IMR-90 (cell line): ENCODE measurements around the gene SNX22. TPM values are rescaled to one million over a fixed set of nuclear protein-coding genes. Genes with fewer than 3 reads are reported as not detected.

Experiments
- ATAC-seq: fragments of 200-7000 bp; cut with Tn5 transposase; 2 replicates; pipeline ENCODE4 v1.9.1; 2020; ENCODE audit warnings: low read depth, mild to moderate bottlenecking, moderate library complexity
- BruUV-seq: library from RNA; stranded (reverse); fragments of 400-500 nt; replicated peaks from 2 replicates; lab custom pipeline; 2021; lab: Mats Ljungman, UMichigan
- CTCF ChIA-PET: fragments of 300-600 bp; formaldehyde crosslinking; extraction: SDS; loops from one replicate; lab custom pipeline; 2021; ENCODE audit warnings: antibody characterized with exemption; lab: Yijun Ruan, JAX
- POLR2A ChIA-PET: fragments of 300-600 bp; sonication (Branson Sonifier 250); formaldehyde crosslinking; loops from one replicate; lab custom pipeline; 2022; ENCODE audit warnings: antibody characterized with exemption; ENCODE audit not compliant: unreplicated experiment; lab: Charles Lee
- DNase-seq: peaks from one replicate; pipeline ENCODE4 v3.0.0; 2013
- H2AFZ ChIP-seq: replicated peaks from 2 replicates; pipeline ENCODE3; 2013; ENCODE audit warnings: low read length, mild to moderate bottlenecking; ENCODE audit not compliant: poor library complexity
- H2AK5ac ChIP-seq: 2 replicates; pipeline ENCODE4 v1.6.1; 2013; ENCODE audit warnings: low read depth, low read length, inconsistent platforms
- H2AK9ac ChIP-seq: replicated peaks from 2 replicates; pipeline ENCODE3; 2013; ENCODE audit warnings: mild to moderate bottlenecking, low read depth, low read length, moderate library complexity; ENCODE audit not compliant: poor library complexity
- H2BK120ac ChIP-seq: 2 replicates; pipeline ENCODE4 v1.6.1; 2013; ENCODE audit warnings: low read depth, low read length, inconsistent platforms
- H2BK15ac ChIP-seq: 3 replicates; pipeline ENCODE4 v1.6.1; 2013; ENCODE audit warnings: low read depth, low read length, inconsistent platforms
- H2BK20ac ChIP-seq: 2 replicates; pipeline ENCODE4 v1.6.1; 2013; ENCODE audit warnings: low read depth, mild to moderate bottlenecking, inconsistent platforms, low read length, moderate library complexity
- H2BK5ac ChIP-seq: 2 replicates; pipeline ENCODE4 v1.6.1; 2013; ENCODE audit warnings: mild to moderate bottlenecking, low read depth, low read length, inconsistent platforms; ENCODE audit not compliant: poor library complexity, severe bottlenecking
- H3K14ac ChIP-seq: replicated peaks from 2 replicates; pipeline ENCODE4 v1.6.1; 2013; ENCODE audit warnings: low read depth, low read length, inconsistent platforms
- H3K18ac ChIP-seq: 2 replicates; pipeline ENCODE4 v1.6.1; 2013; ENCODE audit warnings: low read depth, low read length, control low read depth
- H3K23ac ChIP-seq: 2 replicates; pipeline ENCODE4 v1.6.1; 2013; ENCODE audit warnings: low read depth, low read length, inconsistent platforms
- H3K27ac ChIP-seq: 2 replicates; pipeline ENCODE4 v1.5.1; 2013; ENCODE audit warnings: mild to moderate bottlenecking, control low read depth, low read length; ENCODE audit not compliant: insufficient read depth
- H3K27me3 ChIP-seq: 2 replicates; pipeline ENCODE4 v1.6.1; 2013; ENCODE audit warnings: low read length; ENCODE audit not compliant: control insufficient read depth, insufficient read depth
- H3K36me3 ChIP-seq: 2 replicates; pipeline ENCODE4 v1.6.1; 2013; ENCODE audit warnings: low read length, mixed read lengths; ENCODE audit not compliant: control insufficient read depth, insufficient read depth
- H3K4ac ChIP-seq: 2 replicates; pipeline ENCODE4 v1.6.1; 2013; ENCODE audit warnings: low read depth, low read length, inconsistent platforms
- H3K4me1 ChIP-seq: 2 replicates; pipeline ENCODE4 v1.6.1; 2013; ENCODE audit warnings: low read length, mixed read lengths; ENCODE audit not compliant: control insufficient read depth, insufficient read depth
- H3K4me2 ChIP-seq: 2 replicates; pipeline ENCODE4 v1.6.1; 2013; ENCODE audit warnings: low read depth, mild to moderate bottlenecking, control low read depth, low read length, moderate library complexity
- H3K4me3 ChIP-seq: 2 replicates; pipeline ENCODE4 v1.5.1; 2013; ENCODE audit warnings: low read depth, mild to moderate bottlenecking, control low read depth, low read length, moderate library complexity; ENCODE audit not compliant: insufficient read depth
- H3K56ac ChIP-seq: 2 replicates; pipeline ENCODE4 v1.6.1; 2013; ENCODE audit warnings: low read length, inconsistent platforms; ENCODE audit not compliant: insufficient read depth; ENCODE audit errors: extremely low read depth
- H3K79me1 ChIP-seq, 2 experiments: 2 replicates each; pipeline ENCODE4 v1.6.1; 2013; ENCODE audit warnings: low read length in 2 of 2, inconsistent platforms in 1 of 2, low read depth in 1 of 2
- H3K9ac ChIP-seq: 2 replicates; pipeline ENCODE4 v1.6.1; 2013; ENCODE audit warnings: low read depth, low read length, control low read depth
- H3K9me1 ChIP-seq: 2 replicates; pipeline ENCODE4 v1.6.1; 2013; ENCODE audit warnings: low read length, inconsistent platforms; ENCODE audit not compliant: insufficient read depth
- H3K9me3 ChIP-seq: 2 replicates; pipeline ENCODE4 v1.6.1; 2013; ENCODE audit warnings: low read length; ENCODE audit not compliant: control insufficient read depth, insufficient read depth
- H4K20me1 ChIP-seq: 2 replicates; pipeline ENCODE4 v1.6.1; 2013; ENCODE audit warnings: low read length, inconsistent platforms; ENCODE audit not compliant: insufficient read depth
- H4K5ac ChIP-seq: 2 replicates; pipeline ENCODE4 v1.6.1; 2013; ENCODE audit warnings: mild to moderate bottlenecking, low read depth, low read length, control low read depth
- H4K8ac ChIP-seq, 2 experiments: 2 replicates each; pipeline ENCODE4 v1.6.1; 2013; ENCODE audit warnings: low read depth in 2 of 2, low read length in 2 of 2, control low read depth in 1 of 2, inconsistent platforms in 1 of 2
- H4K91ac ChIP-seq: 2 replicates; pipeline ENCODE4 v1.6.1; 2013; ENCODE audit warnings: low read depth, low read length, inconsistent platforms; ENCODE audit not compliant: insufficient read depth
- BHLHE40 ChIP-seq: fragments of 150-350 bp; IDR thresholded peaks from 2 replicates; pipeline ENCODE4 v1.6.1; 2016; ENCODE audit warnings: mild to moderate bottlenecking, low read depth, low read length
- CEBPB ChIP-seq: IDR thresholded peaks from 2 replicates; pipeline ENCODE4 v1.6.1; 2012; ENCODE audit warnings: low read depth, low read length, improper control_type of control experiment
- CHD1 ChIP-seq: IDR thresholded peaks from 2 replicates; pipeline ENCODE4 v1.6.1; 2012; ENCODE audit warnings: low read depth, low read length, improper control_type of control experiment
- FOS ChIP-seq: fragments of 150-350 bp; IDR thresholded peaks from 2 replicates; pipeline ENCODE4 v1.6.1; 2016; ENCODE audit warnings: low read depth, low read length
- MAFK ChIP-seq: IDR thresholded peaks from 2 replicates; pipeline ENCODE4 v1.6.1; 2012; ENCODE audit warnings: low read depth, low read length, improper control_type of control experiment
- MAZ ChIP-seq: IDR thresholded peaks from 2 replicates; pipeline ENCODE4 v1.6.1; 2012; ENCODE audit warnings: low read depth, mild to moderate bottlenecking, low read length, improper control_type of control experiment, moderate library complexity, borderline replicate concordance
- MXI1 ChIP-seq: IDR thresholded peaks from 2 replicates; pipeline ENCODE4 v1.6.1; 2012; ENCODE audit warnings: low read depth, mild to moderate bottlenecking, low read length, moderate library complexity, borderline replicate concordance
- NFE2L2 ChIP-seq: fragments of 150-350 bp; IDR thresholded peaks from 2 replicates; pipeline ENCODE4 v1.6.1; 2016; ENCODE audit warnings: low read depth, mild to moderate bottlenecking, low read length
- POLR2A ChIP-seq: IDR thresholded peaks from 2 replicates; pipeline ENCODE4 v1.6.1; 2012; ENCODE audit warnings: mild to moderate bottlenecking, low read depth, low read length
- RAD21 ChIP-seq: IDR thresholded peaks from 2 replicates; pipeline ENCODE4 v1.6.1; 2012; ENCODE audit warnings: low read length, improper control_type of control experiment
- RCOR1 ChIP-seq: IDR thresholded peaks from 2 replicates; pipeline ENCODE4 v1.6.1; 2012; ENCODE audit warnings: mild to moderate bottlenecking, low read length, improper control_type of control experiment; ENCODE audit not compliant: insufficient replicate concordance
- RFX5 ChIP-seq: IDR thresholded peaks from 2 replicates; pipeline ENCODE4 v1.8.0; 2012; ENCODE audit warnings: low read depth, mild to moderate bottlenecking, low read length, moderate library complexity
- SMC3 ChIP-seq: fragments of 150-350 bp; IDR thresholded peaks from 2 replicates; pipeline ENCODE4 v1.6.1; 2016; ENCODE audit warnings: low read depth, mild to moderate bottlenecking, antibody characterized with exemption, low read length, moderate library complexity
- WGBS, 2 experiments: methylation state at CpG; one replicate each; pipeline versions ENCODE4 v1.1.5 to v1.1.7; 2013; ENCODE audit warnings: missing lambda C conversion rate in 2 of 2; ENCODE audit not compliant: insufficient read length in 1 of 2; ENCODE audit errors: extremely low coverage in 2 of 2; 5-methylcytosine and 5-hydroxymethylcytosine counted together
- dilution Hi-C: fragments of 300-500 bp; cut with HindIII; formaldehyde crosslinking; loops from one replicate; pipeline ENCODE4 v1.14.3; 2018; ENCODE audit warnings: low sequenced_read_pairs; ENCODE audit not compliant: unreplicated experiment
- in situ Hi-C: fragments of 300-500 bp; cut with MboI; formaldehyde crosslinking; loops from 3 replicates; pipeline ENCODE4 v1.14.3; 2019; ENCODE audit warnings: low sequenced_read_pairs, inconsistent platforms, mixed read lengths
- intact Hi-C: fragments of 100-400 bp; cut with micrococcal nuclease; formaldehyde crosslinking; loops from 2 replicates; pipeline ENCODE4 v1.10.0; 2022
- polyA plus RNA-seq, 3 experiments: library from polyadenylated mRNA; depleted of rRNA; stranded (reverse); fragments of >200 nt; gene quantifications; 2 replicates each; pipeline ENCODE4 v1.2.3, GENCODE V29; 2012; ENCODE audit warnings: low replicate concordance in 1 of 3
- total RNA-seq: library from RNA; depleted of rRNA; stranded (reverse); fragments of >200 nt; gene quantifications from 2 replicates; pipeline ENCODE4 v1.2.3, GENCODE V29; 2012
- TF ChIP-seq, protein P1 (sequence below): fragments of 150-350 bp; IDR thresholded peaks from 2 replicates; pipeline ENCODE4 v1.6.1; 2017; ENCODE audit warnings: mild to moderate bottlenecking, antibody characterized with exemption, low read length, low read depth
- TF ChIP-seq, protein P2 (sequence below): fragments of 150-350 bp; IDR thresholded peaks from 2 replicates; pipeline ENCODE4 v1.6.1; 2016; ENCODE audit warnings: low read depth, mild to moderate bottlenecking, low read length, moderate library complexity, borderline replicate concordance
- TF ChIP-seq, protein P3 (sequence below): conservative IDR thresholded peaks from 2 replicates; pipeline ENCODE4 v1.5.1; 2012; ENCODE audit warnings: mild to moderate bottlenecking, low read depth, low read length, improper control_type of control experiment

The SNX22 gene
- total and polyA plus RNA-seq, 2 of the 4 experiments (the other 2 are of a cell fraction), result 0.12 to 0.18 TPM

DNA sequence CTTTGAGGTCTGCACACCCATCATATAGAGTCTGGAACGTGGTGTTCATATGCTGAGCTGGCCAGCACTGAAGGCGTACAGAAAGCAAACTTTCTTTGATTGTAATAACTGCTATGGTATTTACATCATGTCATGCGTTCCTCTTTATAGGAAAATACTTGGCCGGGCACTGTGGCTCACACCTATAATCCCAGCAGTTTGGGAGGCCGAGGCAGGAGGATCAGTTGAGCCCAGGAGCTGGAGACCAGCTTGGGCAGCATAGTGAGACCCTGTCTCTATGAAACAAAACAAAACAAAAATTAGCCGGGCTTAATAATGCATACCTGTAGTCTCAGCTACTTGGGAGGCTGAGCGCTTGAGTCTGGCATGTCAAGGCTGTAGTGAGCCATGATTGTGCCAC, 3.4 kb upstream of the SNX22 start:
- no peak overlapping the region for H3K23ac ChIP-seq
- H3K27me3 ChIP-seq, result peaks cover 15% of the 10 kb centered on the region
- H4K20me1 ChIP-seq, result no peaks in the 10 kb centered on the region
- DNase-seq, result no peak
- H2BK120ac ChIP-seq, result no peak overlapping the region
- H3K36me3 ChIP-seq, result peaks cover 9% of the 10 kb centered on the region
- H2AK9ac ChIP-seq, result no peak overlapping the region
- no peak overlapping the region for H4K91ac ChIP-seq
- H2AFZ ChIP-seq, result no peak overlapping the region
- in situ Hi-C loops (no loop called here), intact Hi-C loops (loop anchor here (5.0 kb wide), 1 partner anchor 36 kb away; no protein-coding TSS in a partner anchor), dilution Hi-C loops (no loop called here)
- no peak overlapping the region for H2BK15ac ChIP-seq
- no peak overlapping the region for H3K4me3 ChIP-seq
- H3K4me1 ChIP-seq, result peaks cover 2% of the 10 kb centered on the region; the same call in 1 of the 2 replicates
- no peak overlapping the region for H2AK5ac ChIP-seq
- CTCF ChIA-PET, result no interaction called here
- H3K9ac ChIP-seq, result no peak overlapping the region
- no peaks in the 10 kb centered on the region for H3K9me3 ChIP-seq
- no peak overlapping the region for H3K14ac ChIP-seq
- H3K18ac ChIP-seq, result no peak overlapping the region
- H3K79me1 ChIP-seq, result no peaks in the 10 kb centered on the region
- H2BK5ac ChIP-seq, result no peak overlapping the region
- no peak overlapping the region for H3K4ac ChIP-seq
- no peak overlapping the region for H3K4me2 ChIP-seq
- no peak overlapping the region for H4K5ac ChIP-seq
- ATAC-seq, result no peak
- no peak overlapping the region for H3K56ac ChIP-seq
- no peak overlapping the region for H4K8ac ChIP-seq
- WGBS, 2 experiments, result 80% methylated on average over 1 of the region's 7 CpGs; no CpG with 5 or more reads in 1 of the 2 experiments
- peaks cover 6% of the 10 kb centered on the region; the same call in 1 of the 2 replicates for H3K9me1 ChIP-seq
- H2BK20ac ChIP-seq, result no peak overlapping the region
- H3K27ac ChIP-seq, result no peak overlapping the region
- BruUV-seq, result no TSS peak
- POLR2A ChIA-PET, result no interaction called here
- TF ChIP-seq RCOR1 (no peak), MXI1 (no peak), POLR2A (no peak), RAD21 (no peak), BHLHE40 (no peak), CHD1 (no peak), CEBPB (no peak), RFX5 (no peak), NFE2L2 (no peak), MAFK (no peak), FOS (no peak), MAZ (no peak), SMC3 (no peak)
- TF ChIP-seq, protein P1, sequence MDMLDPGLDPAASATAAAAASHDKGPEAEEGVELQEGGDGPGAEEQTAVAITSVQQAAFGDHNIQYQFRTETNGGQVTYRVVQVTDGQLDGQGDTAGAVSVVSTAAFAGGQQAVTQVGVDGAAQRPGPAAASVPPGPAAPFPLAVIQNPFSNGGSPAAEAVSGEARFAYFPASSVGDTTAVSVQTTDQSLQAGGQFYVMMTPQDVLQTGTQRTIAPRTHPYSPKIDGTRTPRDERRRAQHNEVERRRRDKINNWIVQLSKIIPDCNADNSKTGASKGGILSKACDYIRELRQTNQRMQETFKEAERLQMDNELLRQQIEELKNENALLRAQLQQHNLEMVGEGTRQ, result no peak
- TF ChIP-seq, protein P2, sequence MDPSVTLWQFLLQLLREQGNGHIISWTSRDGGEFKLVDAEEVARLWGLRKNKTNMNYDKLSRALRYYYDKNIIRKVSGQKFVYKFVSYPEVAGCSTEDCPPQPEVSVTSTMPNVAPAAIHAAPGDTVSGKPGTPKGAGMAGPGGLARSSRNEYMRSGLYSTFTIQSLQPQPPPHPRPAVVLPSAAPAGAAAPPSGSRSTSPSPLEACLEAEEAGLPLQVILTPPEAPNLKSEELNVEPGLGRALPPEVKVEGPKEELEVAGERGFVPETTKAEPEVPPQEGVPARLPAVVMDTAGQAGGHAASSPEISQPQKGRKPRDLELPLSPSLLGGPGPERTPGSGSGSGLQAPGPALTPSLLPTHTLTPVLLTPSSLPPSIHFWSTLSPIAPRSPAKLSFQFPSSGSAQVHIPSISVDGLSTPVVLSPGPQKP, result no peak
- TF ChIP-seq, protein P3, sequence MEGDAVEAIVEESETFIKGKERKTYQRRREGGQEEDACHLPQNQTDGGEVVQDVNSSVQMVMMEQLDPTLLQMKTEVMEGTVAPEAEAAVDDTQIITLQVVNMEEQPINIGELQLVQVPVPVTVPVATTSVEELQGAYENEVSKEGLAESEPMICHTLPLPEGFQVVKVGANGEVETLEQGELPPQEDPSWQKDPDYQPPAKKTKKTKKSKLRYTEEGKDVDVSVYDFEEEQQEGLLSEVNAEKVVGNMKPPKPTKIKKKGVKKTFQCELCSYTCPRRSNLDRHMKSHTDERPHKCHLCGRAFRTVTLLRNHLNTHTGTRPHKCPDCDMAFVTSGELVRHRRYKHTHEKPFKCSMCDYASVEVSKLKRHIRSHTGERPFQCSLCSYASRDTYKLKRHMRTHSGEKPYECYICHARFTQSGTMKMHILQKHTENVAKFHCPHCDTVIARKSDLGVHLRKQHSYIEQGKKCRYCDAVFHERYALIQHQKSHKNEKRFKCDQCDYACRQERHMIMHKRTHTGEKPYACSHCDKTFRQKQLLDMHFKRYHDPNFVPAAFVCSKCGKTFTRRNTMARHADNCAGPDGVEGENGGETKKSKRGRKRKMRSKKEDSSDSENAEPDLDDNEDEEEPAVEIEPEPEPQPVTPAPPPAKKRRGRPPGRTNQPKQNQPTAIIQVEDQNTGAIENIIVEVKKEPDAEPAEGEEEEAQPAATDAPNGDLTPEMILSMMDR, result no peak
